Measurements from ENCODE around the gene TMEM18. TPM values are rescaled to one million over a fixed set of nuclear protein-coding genes. Genes with fewer than 3 reads are reported as not detected.

Gene TMEM18
- total RNA-seq, 2 experiments from 2014 or later: 25.6 to 26.3 TPM

- no peak overlapping the region for H3K4me3 ChIP-seq (ENCODE audit: low read length)
- no peaks in the 10 kb centered on the region for H3K27me3 ChIP-seq (ENCODE audit: control insufficient read depth in 1 of 2, insufficient read depth in 2 of 2, low read length in 2 of 2)
- Mint-ChIP-seq H3K4me1 (ENCODE audit: low read depth) (peaks cover 65% of the 10 kb centered on the region), H3K9me3 (no peaks in the 10 kb centered on the region), H3K27me3 (no peaks in the 10 kb centered on the region), H3K36me3 (ENCODE audit: low read depth) (no peaks in the 10 kb centered on the region), H3K27ac (peak overlapping the region; percentile 18), H3K4me3 (no peak overlapping the region)
- no peak for TF ChIP-seq CTCF (IDR thresholded peaks at IDR 0.05)
- peaks cover 0 to 3% of the 10 kb centered on the region in 2 experiments for H3K9me3 ChIP-seq (ENCODE audit: control insufficient read depth in 1 of 2, insufficient read depth in 1 of 2, low read length in 2 of 2)
- no peak for ATAC-seq (ENCODE audit: poor library complexity)
- peaks cover 26% of the 10 kb centered on the region for H3K4me1 ChIP-seq (ENCODE audit: insufficient read depth, low read length)
- H3K36me3 ChIP-seq (ENCODE audit: insufficient read depth, low read length): no peaks in the 10 kb centered on the region
- no peak overlapping the region for H3K27ac ChIP-seq (ENCODE audit: low read depth in 1 of 2, low read length in 2 of 2)
- POLR2A ChIA-PET: no interaction called here
- CTCF ChIA-PET: no interaction called here
- DNase-seq: no peak
- intact Hi-C loops (cut with DNase I, micrococcal nuclease): no loop called here
These were observed 22.3 kb downstream of the TMEM18 start for GRCh38 chr2:654896-655295.

- POLR2A ChIA-PET: interaction anchor here (0.9 kb wide), 1 partner anchor 9 kb away, joined by 4 read pairs; no protein-coding TSS in a partner anchor
These were observed 23.4 kb downstream of the TMEM18 start for GRCh38 chr2:653645-654425.

GRCh38 chr2:652881-653480 is 24.2 kb downstream of the TMEM18 start:
- H3K27me3 Mint-ChIP-seq: no peaks in the 10 kb centered on the region
- H3K27ac Mint-ChIP-seq: no peak overlapping the region
- Histone ChIP-seq H3K9me3 (ENCODE audit: control insufficient read depth in 1 of 2, insufficient read depth in 1 of 2, low read length in 2 of 2) (peaks cover 0 to 3% of the 10 kb centered on the region in 2 experiments), H3K27ac (ENCODE audit: low read depth in 1 of 2, low read length in 2 of 2) (no peak overlapping the region), H3K27me3 (ENCODE audit: control insufficient read depth in 1 of 2, insufficient read depth in 2 of 2, low read length in 2 of 2) (no peaks in the 10 kb centered on the region), H3K36me3 (ENCODE audit: insufficient read depth, low read length) (no peaks in the 10 kb centered on the region), H3K4me3 (ENCODE audit: low read length) (no peak overlapping the region), H3K4me1 (ENCODE audit: insufficient read depth, low read length) (peaks cover 26% of the 10 kb centered on the region)
- intact Hi-C loops (cut with DNase I, micrococcal nuclease): no loop called here
- H3K4me3 Mint-ChIP-seq: no peak overlapping the region
- TF ChIP-seq CTCF (IDR thresholded peaks at IDR 0.05): no peak
- H3K4me1 Mint-ChIP-seq (ENCODE audit: low read depth): peaks cover 56% of the 10 kb centered on the region
- peak in 1 of 14 experiments; percentile 22 for DNase-seq
- CTCF ChIA-PET: no interaction called here
- POLR2A ChIA-PET: interaction anchor here (0.9 kb wide), 1 partner anchor 10 kb away, joined by 4 read pairs; no protein-coding TSS in a partner anchor
- no peaks in the 10 kb centered on the region for H3K36me3 Mint-ChIP-seq (ENCODE audit: low read depth)
- no peak for ATAC-seq (ENCODE audit: poor library complexity)
- no peaks in the 10 kb centered on the region for H3K9me3 Mint-ChIP-seq

More at GRCh38 chr2:653645-654425, 23.4 kb downstream of the TMEM18 start:
- TF ChIP-seq CTCF (IDR thresholded peaks at IDR 0.05): no peak
- CTCF ChIA-PET: no interaction called here
- ATAC-seq (ENCODE audit: poor library complexity) (no peak), DNase-seq (no peak)
- H3K36me3 Mint-ChIP-seq (ENCODE audit: low read depth): no peaks in the 10 kb centered on the region
- H3K4me1 Mint-ChIP-seq (ENCODE audit: low read depth): peaks cover 59% of the 10 kb centered on the region
- no peaks in the 10 kb centered on the region for H3K27me3 Mint-ChIP-seq
- Histone ChIP-seq H3K4me3 (ENCODE audit: low read length) (no peak overlapping the region), H3K27me3 (ENCODE audit: control insufficient read depth in 1 of 2, insufficient read depth in 2 of 2, low read length in 2 of 2) (no peaks in the 10 kb centered on the region), H3K9me3 (ENCODE audit: control insufficient read depth in 1 of 2, insufficient read depth in 1 of 2, low read length in 2 of 2) (peaks cover 0 to 3% of the 10 kb centered on the region in 2 experiments), H3K27ac (ENCODE audit: low read depth in 1 of 2, low read length in 2 of 2) (no peak overlapping the region), H3K36me3 (ENCODE audit: insufficient read depth, low read length) (no peaks in the 10 kb centered on the region), H3K4me1 (ENCODE audit: insufficient read depth, low read length) (peaks cover 26% of the 10 kb centered on the region)
- H3K4me3 Mint-ChIP-seq: no peak overlapping the region
- intact Hi-C loops (cut with DNase I, micrococcal nuclease): no loop called here
- H3K9me3 Mint-ChIP-seq: no peaks in the 10 kb centered on the region
- H3K27ac Mint-ChIP-seq: no peak overlapping the region
